T1000 (cell line): Measurements from ENCODE around the gene KCNG2.

Experiments
- DNase-seq: peaks from one replicate; lab custom pipeline; 2025; ENCODE audit warnings: mixed read lengths; lab: John Stamatoyannopoulos, UW

Gene KCNG2

GRCh38 chr18:79798999-79799370 is 1.2 kb downstream of the KCNG2 start:
- DNase-seq, result no peak

GRCh38 chr18:79799619-79800370 is 2.1 kb downstream of the KCNG2 start:
- DNase-seq, result no peak

- no peak for DNase-seq
These were observed 2.8 kb downstream of the KCNG2 start for GRCh38 chr18:79800371-79801180.

- no peak for DNase-seq
These were observed 3.5 kb downstream of the KCNG2 start for GRCh38 chr18:79801217-79801616.

- no peak for DNase-seq
These were observed 3.9 kb downstream of the KCNG2 start for GRCh38 chr18:79801641-79802040.

- no peak for DNase-seq
These were observed 4.6 kb downstream of the KCNG2 start for GRCh38 chr18:79802298-79802697.

- DNase-seq, result no peak
These were observed 5.9 kb downstream of the KCNG2 start for GRCh38 chr18:79803611-79804051.

GRCh38 chr18:79804130-79804787 is 6.5 kb downstream of the KCNG2 start:
- no peak for DNase-seq

GRCh38 chr18:79805211-79805887 is 7.6 kb downstream of the KCNG2 start:
- DNase-seq, result no peak

- no peak for DNase-seq
These were observed 8.3 kb downstream of the KCNG2 start for GRCh38 chr18:79805926-79806487.

- no peak for DNase-seq
These were observed 9.5 kb downstream of the KCNG2 start for GRCh38 chr18:79806976-79807841.

- DNase-seq, result no peak
These were observed 11.9 kb downstream of the KCNG2 start for GRCh38 chr18:79809482-79810192.

- DNase-seq, result no peak
These were observed 14.3 kb downstream of the KCNG2 start for GRCh38 chr18:79812052-79812451.

- DNase-seq, result no peak
These were observed 16.6 kb downstream of the KCNG2 start for GRCh38 chr18:79814373-79814772.

- DNase-seq, result no peak
These were observed 17.9 kb downstream of the KCNG2 start for GRCh38 chr18:79815657-79816056.

- DNase-seq, result no peak
These were observed 18.4 kb downstream of the KCNG2 start for GRCh38 chr18:79816092-79816491.

GRCh38 chr18:79816981-79817606 is 19.4 kb downstream of the KCNG2 start:
- no peak for DNase-seq

- DNase-seq, result no peak
These were observed 19.9 kb downstream of the KCNG2 start for GRCh38 chr18:79817607-79817998.

- DNase-seq, result no peak
These were observed 20.3 kb downstream of the KCNG2 start for GRCh38 chr18:79818036-79818435.

GRCh38 chr18:79818631-79819030 is 20.9 kb downstream of the KCNG2 start:
- DNase-seq, result no peak
